Measurements from ENCODE around the gene CRYBA4.

CRYBA4 gene

DNA sequence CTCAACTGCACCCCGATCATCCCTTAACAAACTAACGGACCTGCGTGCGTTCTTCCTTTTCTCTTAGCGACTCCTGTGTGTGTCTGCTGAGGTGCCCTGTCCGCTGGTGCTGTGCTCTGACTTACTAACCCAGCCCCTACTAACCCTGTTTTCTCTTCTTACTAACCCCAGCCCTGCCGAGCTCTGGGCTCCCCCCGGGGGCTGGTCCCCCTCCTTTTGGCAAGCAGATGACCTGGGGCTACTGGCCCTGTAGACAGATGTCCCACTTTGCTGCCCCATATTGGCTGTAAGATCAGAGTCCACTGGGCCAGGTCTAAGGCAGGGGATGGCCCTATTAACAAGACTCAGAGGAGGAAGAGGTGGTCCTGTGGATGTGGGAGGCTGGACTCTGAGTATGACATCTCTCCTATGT is 50.3 kb downstream of the CRYBA4 start:
- Mint-ChIP-seq H3K27ac (peak overlapping the region; percentile 96), H3K4me1 (peaks cover 79% of the 10 kb centered on the region), H3K36me3 (ENCODE audit: low read depth) (no peaks in the 10 kb centered on the region), H3K27me3 (no peaks in the 10 kb centered on the region), H3K9me3 (no peaks in the 10 kb centered on the region), H3K4me3 (peak overlapping the region; percentile 88)
- DNase-seq (no peak), ATAC-seq (peak; percentile 18)

DNA sequence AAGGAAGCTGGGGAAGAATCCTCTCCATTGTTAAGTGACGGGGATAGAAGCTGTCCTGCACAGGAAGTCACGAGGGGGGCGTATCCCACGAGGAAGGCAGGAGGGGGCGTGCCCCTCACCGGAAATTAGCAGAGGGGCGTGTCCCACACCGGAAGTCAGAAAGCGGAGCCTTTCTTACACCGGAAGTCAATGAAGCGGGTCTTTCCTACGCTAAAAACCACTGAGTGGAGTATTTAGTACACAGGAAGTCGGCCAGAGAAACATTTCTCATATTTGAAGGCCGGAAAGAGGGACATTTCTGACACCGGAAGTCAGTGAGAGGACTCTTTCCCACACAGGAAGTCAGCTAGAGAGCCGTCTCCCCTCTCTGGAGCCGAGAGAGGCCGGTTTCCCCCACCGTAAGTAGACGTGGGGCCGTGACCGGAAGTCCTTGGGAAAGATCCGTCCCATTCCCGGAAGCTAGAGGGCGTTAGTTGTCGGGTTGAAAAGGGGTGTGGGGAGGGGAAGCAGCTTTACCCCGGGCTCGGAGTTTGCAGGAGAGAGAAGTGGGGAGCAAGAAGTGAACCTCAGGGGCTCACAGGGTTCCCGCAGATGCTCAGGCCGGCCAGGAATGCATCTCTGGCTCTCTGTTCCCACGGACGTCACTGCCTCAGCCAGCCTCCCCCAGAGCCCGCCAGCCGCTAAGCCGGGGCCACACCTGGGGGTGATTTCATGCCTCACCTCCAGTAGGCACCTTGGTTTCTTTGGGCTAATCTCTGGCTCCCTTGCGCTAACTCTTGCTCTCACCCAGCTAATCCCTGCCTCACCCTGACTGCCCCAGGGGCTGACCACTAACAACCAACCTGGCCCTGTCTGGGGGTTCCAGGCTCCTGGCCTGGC is 51.1 kb downstream of the CRYBA4 start:
- Mint-ChIP-seq H3K36me3 (ENCODE audit: low read depth) (peaks cover 2% of the 10 kb centered on the region), H3K4me1 (peaks cover 79% of the 10 kb centered on the region), H3K4me3 (peak overlapping the region; percentile 88), H3K9me3 (no peaks in the 10 kb centered on the region), H3K27ac (peak overlapping the region; percentile 96), H3K27me3 (no peaks in the 10 kb centered on the region)
- ATAC-seq (peak; percentile 76), DNase-seq (peak; percentile 93)

- Mint-ChIP-seq H3K27me3 (no peaks in the 10 kb centered on the region), H3K36me3 (ENCODE audit: low read depth) (peaks cover 2% of the 10 kb centered on the region), H3K9me3 (no peaks in the 10 kb centered on the region), H3K4me1 (peaks cover 85% of the 10 kb centered on the region), H3K27ac (peak overlapping the region; percentile 96), H3K4me3 (peak overlapping the region; percentile 88)
- ATAC-seq: no peak
- DNase-seq: peak; percentile 34
Measured at GRCh38 chr22:26673486-26673885, 51.7 kb downstream of the CRYBA4 start.

- Mint-ChIP-seq H3K36me3 (ENCODE audit: low read depth) (peaks cover 2% of the 10 kb centered on the region), H3K4me3 (peak overlapping the region; percentile 88), H3K27ac (peak overlapping the region; percentile 96), H3K27me3 (no peaks in the 10 kb centered on the region), H3K4me1 (peaks cover 86% of the 10 kb centered on the region), H3K9me3 (no peaks in the 10 kb centered on the region)
- DNase-seq (peak; percentile 32), ATAC-seq (no peak)
Measured at GRCh38 chr22:26674211-26675190, 52.7 kb downstream of the CRYBA4 start.

DNA sequence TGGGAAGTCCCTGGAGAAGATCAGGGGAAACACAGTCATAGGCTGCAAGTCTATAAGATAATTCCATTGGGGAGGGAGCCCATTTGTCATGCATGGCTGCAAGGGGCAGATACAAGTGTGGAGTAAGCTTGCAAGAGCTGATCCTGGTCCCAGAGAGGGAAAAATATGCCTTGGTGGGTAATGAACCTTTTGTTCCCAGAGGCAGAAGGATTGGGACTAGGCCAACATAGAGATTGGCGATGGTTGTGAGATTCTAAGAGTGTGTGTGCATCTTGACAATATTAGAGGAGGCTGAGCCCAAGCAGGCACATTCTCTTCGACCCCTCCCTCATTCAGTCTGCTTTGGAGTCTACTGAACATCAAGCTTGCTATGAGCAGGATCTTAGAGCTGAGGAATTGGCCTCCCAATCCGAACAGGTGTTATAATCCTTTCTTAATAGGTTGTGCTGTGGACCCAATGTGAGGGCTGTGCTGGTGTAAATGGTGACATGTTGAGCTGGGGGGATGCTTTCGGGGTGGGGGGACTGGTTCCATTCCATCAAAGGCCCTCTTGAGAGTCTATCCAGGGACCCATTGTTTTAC is 54.0 kb downstream of the CRYBA4 start:
- ATAC-seq (no peak), DNase-seq (no peak)
- H3K4me1 Mint-ChIP-seq: peaks cover 77% of the 10 kb centered on the region
- no peaks in the 10 kb centered on the region for H3K27me3 Mint-ChIP-seq
- H3K27ac Mint-ChIP-seq: peak overlapping the region; percentile 96
- H3K4me3 Mint-ChIP-seq: peak overlapping the region; percentile 88
- H3K9me3 Mint-ChIP-seq: no peaks in the 10 kb centered on the region
- peaks cover 4% of the 10 kb centered on the region for H3K36me3 Mint-ChIP-seq (ENCODE audit: low read depth)

DNA sequence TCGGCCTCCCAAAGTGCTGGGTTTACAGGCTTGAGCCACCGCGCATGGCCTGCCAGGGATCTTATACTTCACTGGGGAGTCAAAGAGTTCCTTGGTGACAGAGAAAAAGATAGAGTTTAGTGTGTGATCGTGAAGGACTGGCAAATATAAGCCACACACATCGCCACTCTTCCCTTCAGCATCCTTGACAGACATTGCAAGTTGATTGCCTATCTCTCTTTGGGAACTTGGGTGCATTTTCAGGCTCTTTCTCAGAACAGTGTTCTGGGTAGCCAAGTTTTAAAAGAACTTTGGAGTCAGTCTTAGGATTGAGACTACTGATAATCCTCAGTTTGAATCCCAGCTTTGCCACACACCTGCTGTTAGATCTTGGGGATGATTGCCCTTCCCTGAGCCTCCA is 55.5 kb downstream of the CRYBA4 start:
- DNase-seq (no peak), ATAC-seq (no peak)
- H3K9me3 Mint-ChIP-seq: no peaks in the 10 kb centered on the region
- H3K36me3 Mint-ChIP-seq (ENCODE audit: low read depth): peaks cover 13% of the 10 kb centered on the region
- H3K27me3 Mint-ChIP-seq: no peaks in the 10 kb centered on the region
- peaks cover 64% of the 10 kb centered on the region for H3K4me1 Mint-ChIP-seq
- no peak overlapping the region for H3K27ac Mint-ChIP-seq
- H3K4me3 Mint-ChIP-seq: no peak overlapping the region

DNA sequence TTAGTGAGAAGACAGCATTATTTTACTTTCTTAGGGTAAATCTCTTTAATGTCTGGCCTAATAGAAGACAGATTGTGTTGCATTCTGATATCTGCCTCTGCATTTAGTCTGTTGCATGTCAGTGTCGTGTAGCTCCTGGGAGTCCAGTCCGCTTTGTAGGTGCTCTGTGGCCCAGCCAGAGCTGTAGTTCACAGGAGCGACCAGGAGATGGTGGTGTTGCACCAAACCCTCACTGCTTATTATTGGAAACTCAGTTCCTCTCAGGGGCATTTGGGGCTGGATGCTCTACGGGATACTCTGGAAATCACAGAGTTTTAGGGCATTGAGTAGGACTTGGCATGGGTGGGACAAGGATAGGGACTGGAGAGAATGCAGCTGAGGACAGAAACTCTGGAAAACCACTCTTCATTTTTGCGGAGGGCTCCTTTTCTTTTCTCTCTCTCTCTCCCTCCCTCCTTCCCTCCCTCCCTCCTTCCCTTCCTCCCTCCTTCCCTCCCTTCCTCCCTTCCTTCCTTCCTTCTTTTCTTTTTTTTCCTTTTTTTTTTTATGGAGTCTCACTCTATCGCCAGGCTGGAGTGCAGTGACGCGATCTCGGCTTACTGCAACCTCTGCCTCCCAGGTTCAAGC is 57.4 kb downstream of the CRYBA4 start:
- no peak overlapping the region for H3K4me3 Mint-ChIP-seq
- H3K4me1 Mint-ChIP-seq: peaks cover 53% of the 10 kb centered on the region
- ATAC-seq (peak; percentile 70), DNase-seq (peak; percentile 80)
- peaks cover 20% of the 10 kb centered on the region for H3K36me3 Mint-ChIP-seq (ENCODE audit: low read depth)
- H3K27me3 Mint-ChIP-seq: no peaks in the 10 kb centered on the region
- peak overlapping the region; percentile 8 for H3K27ac Mint-ChIP-seq
- no peaks in the 10 kb centered on the region for H3K9me3 Mint-ChIP-seq
